DMS79 (cell line): ENCODE results near the gene TIMM8B.
"Not testable (repeated sequence)": the region's sequence is repeated elsewhere in the genome, so short reads cannot be mapped to it uniquely, and the experiment has no call there.

Source experiments
- DNase-seq: peaks from one replicate; lab custom pipeline; 2025; lab: John Stamatoyannopoulos, UW

Gene TIMM8B, protein sequence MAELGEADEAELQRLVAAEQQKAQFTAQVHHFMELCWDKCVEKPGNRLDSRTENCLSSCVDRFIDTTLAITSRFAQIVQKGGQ

DNA sequence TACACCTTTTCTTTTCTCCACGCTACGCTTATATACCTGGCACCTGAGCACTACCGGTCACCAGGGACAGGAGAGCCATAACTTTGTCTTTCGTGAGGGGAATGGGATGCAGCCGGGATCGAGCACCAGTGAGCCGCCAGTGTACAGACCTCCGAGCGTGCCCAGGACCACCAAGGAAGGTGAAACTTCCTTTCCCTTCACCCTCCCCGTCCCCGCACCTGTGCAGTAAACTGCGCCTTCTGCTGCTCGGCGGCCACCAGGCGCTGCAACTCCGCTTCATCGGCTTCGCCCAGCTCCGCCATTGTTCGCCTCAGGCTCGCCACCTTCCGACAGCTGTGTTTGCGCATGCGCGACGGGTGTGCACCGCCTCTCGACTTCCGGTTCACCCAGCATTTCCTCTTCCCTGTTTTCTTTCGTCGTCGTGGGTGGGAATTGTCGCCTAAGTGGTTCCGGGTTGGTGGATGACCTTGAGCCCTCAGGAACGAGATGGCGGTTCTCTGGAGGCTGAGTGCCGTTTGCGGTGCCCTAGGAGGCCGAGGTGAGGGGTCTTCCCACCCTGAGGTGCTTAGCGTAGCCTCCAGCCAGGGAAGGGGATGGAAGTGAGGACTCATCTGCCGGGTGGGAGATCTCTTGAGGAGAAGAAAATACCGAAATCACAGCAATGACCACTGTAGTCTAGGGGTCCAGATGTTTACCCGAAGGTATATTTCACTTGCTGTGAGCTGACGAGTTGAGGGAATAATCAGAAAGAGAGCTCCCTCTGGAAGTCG is at the start of gene TIMM8B, which contains the start of gene SDHD:
Gene TIMM8B, minus strand, starts transcription at position 335 of the 770 bp plus-strand sequence. Its CDS starts 33 bp downstream, at position 302.
Gene SDHD, plus strand, starts transcription at position 452 of the 770 bp plus-strand sequence. Its CDS starts 35 bp downstream, at position 487.
- DNase-seq = peak; percentile 96

- DNase-seq = no peak
Measured at GRCh38 chr11:112134473-112134872, 47.9 kb upstream of the TIMM8B start.

DNA sequence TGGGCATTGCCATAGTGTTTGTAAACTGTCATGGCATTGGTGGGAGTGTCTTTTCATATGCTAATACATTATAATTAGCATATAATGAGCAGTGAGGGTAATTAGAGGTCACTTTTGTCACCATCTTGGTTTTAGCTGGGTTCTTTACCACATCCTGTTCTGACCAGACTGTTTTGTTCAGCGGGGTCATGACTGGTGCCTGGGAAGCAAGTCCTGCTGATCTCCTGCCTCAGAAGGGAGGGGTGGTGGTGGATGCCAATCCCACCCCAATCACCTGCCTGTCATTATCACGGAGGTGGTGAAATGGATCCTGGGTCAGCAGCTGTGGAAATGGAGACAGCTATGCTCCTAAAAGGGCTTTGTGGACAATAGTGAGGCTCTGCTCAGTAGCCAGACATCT is 46.2 kb upstream of the TIMM8B start:
- no peak for DNase-seq

GRCh38 chr11:112129656-112130055 is 43.1 kb upstream of the TIMM8B start:
- DNase-seq = no peak

DNA sequence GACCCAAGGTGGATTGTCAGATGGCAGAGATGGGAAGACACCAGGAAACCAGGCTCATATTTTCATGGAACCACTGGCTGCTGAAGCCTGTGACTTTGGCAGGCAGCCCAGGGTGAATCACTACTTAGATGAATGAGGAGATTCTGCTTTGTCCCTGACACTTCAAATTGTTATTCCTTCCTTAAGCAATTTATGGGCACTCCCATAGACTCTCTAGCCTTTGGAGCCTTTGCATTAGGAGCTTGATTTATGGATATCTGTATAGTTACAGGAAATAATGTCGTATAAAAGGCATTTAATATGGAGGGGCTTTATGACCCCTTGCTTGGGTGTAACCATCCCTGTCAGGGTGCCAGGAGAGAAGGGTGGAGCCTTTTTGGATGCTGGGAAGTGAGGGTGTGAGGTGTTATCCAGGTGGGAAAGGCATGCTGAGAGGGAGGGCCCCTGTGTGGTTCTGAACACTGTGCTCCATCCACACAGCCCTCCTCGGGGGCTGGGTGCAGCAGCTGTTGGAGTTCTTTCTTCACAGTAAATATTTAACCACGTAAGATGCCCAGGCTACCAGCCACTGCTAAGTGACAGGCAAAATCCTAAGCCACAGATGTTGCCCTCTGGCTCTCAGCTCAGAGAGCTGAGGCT is 42.0 kb upstream of the TIMM8B start:
- peak; percentile 18 for DNase-seq

GRCh38 chr11:112127056-112127455 is 40.5 kb upstream of the TIMM8B start:
- DNase-seq = no peak

- no peak for DNase-seq
Measured at GRCh38 chr11:112123129-112123528, 36.6 kb upstream of the TIMM8B start.

DNA sequence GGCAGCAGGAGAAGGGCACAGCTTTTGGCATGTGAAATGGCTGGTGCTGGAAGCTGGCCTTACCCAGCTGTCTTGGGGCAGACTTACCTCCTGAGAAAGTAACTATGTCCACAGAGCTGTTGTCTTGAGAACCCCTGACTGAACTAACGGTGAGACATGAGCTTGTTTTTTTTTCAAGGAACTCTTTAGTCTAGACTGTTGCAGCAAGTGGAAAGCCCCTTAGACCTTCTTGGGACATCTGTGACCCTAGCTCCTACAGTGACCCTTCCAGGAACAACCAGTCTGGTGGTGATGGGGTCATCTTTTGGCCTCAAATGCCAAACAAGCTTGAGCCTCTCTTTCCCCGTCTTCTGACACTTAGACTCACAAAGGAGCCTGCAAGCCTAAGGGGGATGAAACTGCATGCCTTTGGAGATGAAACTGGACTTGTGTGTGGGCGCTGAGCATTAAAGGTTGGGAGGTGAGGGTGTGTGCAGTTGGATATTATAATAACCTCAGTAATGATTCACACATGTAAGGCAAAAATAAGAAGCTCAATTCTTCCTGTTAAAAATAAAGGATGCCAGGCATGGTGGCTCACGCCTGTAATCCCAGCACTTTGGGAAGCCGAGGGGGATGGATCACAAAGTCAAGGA is 35.5 kb upstream of the TIMM8B start:
- DNase-seq = no peak

DNA sequence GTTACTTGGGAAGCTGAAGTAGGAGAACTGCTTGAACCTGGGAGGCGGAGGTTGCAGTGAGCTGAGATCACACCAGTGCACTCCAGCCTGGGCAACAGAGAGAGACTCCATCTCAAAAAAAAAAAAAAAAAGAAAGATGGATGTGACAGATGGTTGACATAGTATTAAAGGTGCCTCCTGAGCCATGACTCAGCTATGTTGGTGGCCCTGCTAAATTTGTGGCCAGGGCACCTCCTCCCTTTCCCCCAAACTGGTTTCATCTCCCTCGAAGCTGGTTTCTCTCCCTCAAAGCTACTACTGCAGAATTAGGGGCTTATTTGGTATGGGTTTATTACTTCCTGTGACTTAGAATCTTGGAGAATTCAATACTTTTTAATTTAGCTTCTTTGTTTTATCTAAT is 31.6 kb upstream of the TIMM8B start:
- DNase-seq = no peak

GRCh38 chr11:112115386-112115785 is 28.8 kb upstream of the TIMM8B start:
- no peak for DNase-seq

DNA sequence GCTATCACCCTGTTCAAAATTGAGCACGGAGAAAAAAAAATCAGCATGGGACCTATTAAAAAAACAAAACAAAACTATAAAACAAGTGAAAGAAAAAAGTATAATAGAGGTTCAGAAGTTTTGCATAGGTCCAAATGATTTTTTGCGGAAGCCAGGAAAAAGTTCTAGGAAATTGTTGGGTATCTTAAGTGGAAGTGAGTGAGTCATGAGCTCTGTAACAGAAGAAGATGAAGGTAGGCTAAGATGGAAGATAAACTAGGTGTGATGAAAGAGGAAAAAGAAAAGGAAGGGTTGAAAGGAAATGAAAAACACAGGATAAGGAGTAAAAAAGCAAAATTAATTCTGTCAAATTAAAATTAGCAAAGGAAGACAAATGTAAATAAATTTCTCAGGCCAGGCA is 27.9 kb upstream of the TIMM8B start:
- no peak for DNase-seq

- peak; percentile 44 for DNase-seq
Measured at GRCh38 chr11:112113539-112114457, 27.2 kb upstream of the TIMM8B start.

- no peak for DNase-seq
Measured at GRCh38 chr11:112106070-112106469, 19.5 kb upstream of the TIMM8B start.

DNA sequence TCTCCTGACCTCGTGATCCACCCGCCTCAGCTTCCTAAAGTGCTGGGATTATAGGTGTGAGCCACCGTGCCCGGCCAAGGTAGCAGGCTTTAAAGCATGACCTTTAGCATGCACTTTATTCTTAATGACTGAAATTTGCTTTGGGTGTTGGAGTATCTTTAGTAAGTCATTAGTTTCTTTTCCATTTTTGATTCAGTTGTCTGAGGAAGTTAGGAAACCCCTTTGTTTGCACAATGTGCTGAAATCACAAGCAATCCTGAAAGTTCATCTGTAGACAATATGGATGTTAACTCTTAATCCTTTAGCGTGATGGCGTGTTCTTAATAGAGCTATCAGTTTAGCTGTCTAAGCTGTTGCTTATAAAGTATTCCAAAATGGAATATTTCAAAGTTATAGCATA is 16.9 kb upstream of the TIMM8B start:
- DNase-seq = no peak

- DNase-seq = no peak
Measured at GRCh38 chr11:112100462-112100861, 13.9 kb upstream of the TIMM8B start.

DNA sequence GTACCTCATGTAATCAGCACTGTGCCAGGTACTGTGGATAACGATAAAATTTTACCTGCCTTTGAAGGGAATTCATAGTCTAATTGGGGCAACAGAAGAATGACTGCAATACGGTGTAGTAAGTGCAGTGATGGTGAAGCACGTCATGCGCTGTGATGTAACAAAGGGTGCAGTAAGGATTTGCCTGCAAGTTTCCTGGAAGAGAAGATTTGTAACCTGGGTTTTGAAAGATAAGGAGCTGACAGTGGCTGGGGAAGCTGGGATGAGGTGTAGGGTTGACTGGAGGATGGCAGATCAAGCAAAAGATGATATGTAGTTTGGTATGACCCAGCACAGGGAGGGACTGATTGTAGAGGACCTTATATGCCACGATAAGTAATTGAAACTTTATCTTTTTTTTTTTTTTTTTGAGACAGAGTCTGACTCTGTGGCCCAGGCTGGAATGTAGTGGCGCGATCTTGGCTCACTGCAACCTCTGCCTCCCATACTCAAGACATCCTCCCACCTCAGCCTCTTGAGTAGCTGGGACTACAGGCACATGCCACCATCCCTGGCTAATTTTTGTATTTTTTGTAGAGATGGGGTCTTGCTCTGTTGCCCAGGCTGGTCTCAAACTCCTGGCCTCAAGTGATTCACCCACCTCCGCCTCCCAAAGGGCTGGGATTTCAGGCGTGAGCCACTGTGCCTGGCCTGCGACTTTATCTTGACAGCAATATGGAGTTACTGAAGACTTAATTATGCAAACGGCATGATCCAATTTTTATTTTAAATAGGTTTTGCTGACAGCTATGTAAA is 11.4 kb upstream of the TIMM8B start:
- DNase-seq = no peak

- DNase-seq = no peak
Measured at GRCh38 chr11:112096194-112096593, 9.6 kb upstream of the TIMM8B start.

- DNase-seq = not testable (repeated sequence)
Measured at GRCh38 chr11:112095302-112095701, 8.7 kb upstream of the TIMM8B start.

- DNase-seq = no peak
Measured at GRCh38 chr11:112087212-112087611, 656 bp upstream of the TIMM8B start.

DNA sequence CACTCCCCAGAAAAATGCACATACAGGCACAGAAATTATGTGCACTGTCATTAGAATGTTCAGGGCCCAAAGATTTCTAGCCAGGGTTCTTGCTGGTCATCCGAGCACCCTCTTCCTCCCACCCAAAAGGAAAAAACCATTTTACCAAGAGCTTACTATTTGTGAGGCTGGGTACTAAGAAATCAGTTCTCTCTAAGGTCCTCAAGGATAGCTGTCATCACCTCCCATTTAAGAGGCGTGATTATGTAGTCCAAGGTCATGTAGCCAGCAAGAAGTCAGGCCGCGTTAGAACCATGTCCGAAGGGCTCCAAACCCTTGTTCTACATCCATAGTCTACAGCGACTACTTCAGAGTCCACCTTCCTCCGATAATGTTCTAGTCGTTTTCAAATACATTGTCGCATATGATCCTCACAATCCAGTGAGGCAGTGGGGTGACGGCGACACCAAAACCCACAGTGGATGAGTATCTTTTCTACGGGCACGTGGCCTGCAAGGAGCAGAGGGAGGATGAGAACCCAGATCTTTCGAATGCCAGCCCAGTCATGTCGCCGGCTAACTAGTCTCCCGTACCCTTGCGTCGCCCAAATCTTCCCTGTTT is 634 bp downstream of the TIMM8B start:
- DNase-seq = no peak
